HCT116 (cell line): ENCODE data around the gene UNK. TPM values are rescaled to one million over a fixed set of nuclear protein-coding genes. Genes with fewer than 3 reads are reported as not detected.

Source experiments
- ATAC-seq: fragments of 200-7000 bp; cut with Tn5 transposase; 2 replicates; pipeline ENCODE4 v1.9.1; 2020; ENCODE audit warnings: mild to moderate bottlenecking, moderate library complexity
- BruUV-seq: library from RNA; stranded (reverse); fragments of 400-500 nt; replicated peaks from 2 replicates; lab custom pipeline; 2021; lab: Mats Ljungman, UMichigan
- CTCF ChIA-PET: fragments of 300-600 bp; sonication (Branson Sonifier 250); formaldehyde crosslinking; loops from one replicate; lab custom pipeline; 2021; ENCODE audit warnings: antibody characterized with exemption; lab: Charles Lee
- POLR2A ChIA-PET: fragments of 300-600, 350-600 bp; sonication (Branson Sonifier 250); formaldehyde crosslinking; loops from one replicate; lab custom pipeline; 2021; ENCODE audit warnings: antibody characterized with exemption; lab: Charles Lee
- RAD21 ChIA-PET, 2 experiments: fragments of 300-600 bp; sonication (Branson Sonifier 250); formaldehyde crosslinking; loops; one replicate each; lab custom pipeline; 2023; ENCODE audit warnings: low total read pairs in 2 of 2; ENCODE audit not compliant: uncharacterized antibody in 2 of 2, unreplicated experiment in 2 of 2, low non-redundant PET in 1 of 2; lab: Charles Lee
- DNase-seq: peaks from one replicate; pipeline ENCODE4 v3.0.0-alpha.2; 2010; ENCODE audit warnings: low read depth, low spot score
- H2AFZ ChIP-seq: fragments of 200-600 bp; shearing (Covaris generic), sonication (generic); 2 replicates; pipeline ENCODE4 v1.6.1; 2017; ENCODE audit warnings: low read depth, mixed run types, mixed read lengths, antibody characterized with exemption, low read length; ENCODE audit not compliant: poor library complexity, severe bottlenecking
- H3K27ac ChIP-seq: 2 replicates; pipeline ENCODE4 v1.5.1; 2012; ENCODE audit warnings: low read depth, low read length
- H3K27me3 ChIP-seq: fragments of 200-600 bp; sonication (generic); 2 replicates; pipeline ENCODE4 v1.6.1; 2016; ENCODE audit warnings: mixed run types, low read length, mixed read lengths; ENCODE audit not compliant: insufficient read depth
- H3K36me3 ChIP-seq, 2 experiments: fragments of 200-500 bp in 1 of 2; fragments of 200-600 bp in 1 of 2; sonication (Bioruptor generic) in 1 of 2; sonication (generic) in 1 of 2; 2 replicates each; pipeline versions ENCODE4 v1.5.1 to v1.6.1; 2014 to 2016; ENCODE audit warnings: low read length in 2 of 2, inconsistent platforms in 1 of 2, mixed read lengths in 1 of 2, mixed run types in 1 of 2; ENCODE audit not compliant: insufficient read depth in 2 of 2, control insufficient read depth in 1 of 2
- H3K4me1 ChIP-seq, 2 experiments: fragments of 200-600 bp in 1 of 2; sonication (generic) in 1 of 2; 2 replicates each; pipeline versions ENCODE4 v1.5.1 to v1.6.1; 2012 to 2017; ENCODE audit warnings: low read length in 2 of 2, inconsistent platforms in 1 of 2, mild to moderate bottlenecking in 1 of 2, mixed read lengths in 1 of 2, mixed run types in 1 of 2, moderate library complexity in 1 of 2; ENCODE audit not compliant: insufficient read depth in 2 of 2, control insufficient read depth in 1 of 2
- H3K4me2 ChIP-seq: fragments of 200-600 bp; sonication (generic); 2 replicates; pipeline ENCODE4 v1.6.1; 2017; ENCODE audit warnings: mixed run types, low read length, mixed read lengths
- H3K4me3 ChIP-seq, 2 experiments: fragments of 200-600 bp in 1 of 2; sonication (generic) in 1 of 2; replicated peaks in 1 of 2; 2 replicates each; pipeline ENCODE4 v1.5.1; 2011 to 2016; ENCODE audit warnings: low read length in 2 of 2, control low read depth in 1 of 2, low read depth in 1 of 2, mild to moderate bottlenecking in 1 of 2, mixed read lengths in 1 of 2, mixed run types in 1 of 2
- H3K79me2 ChIP-seq: fragments of 200-600 bp; sonication (generic); 2 replicates; pipeline ENCODE4 v1.6.1; 2017; ENCODE audit warnings: mild to moderate bottlenecking, mixed run types, low read length, moderate library complexity, mixed read lengths; ENCODE audit not compliant: insufficient read depth
- H3K9ac ChIP-seq: fragments of 200-600 bp; sonication (generic); 2 replicates; pipeline ENCODE4 v1.6.1; 2016; ENCODE audit warnings: low read length, mixed read lengths
- H3K9me2 ChIP-seq: fragments of 200-600 bp; sonication (generic), shearing (Covaris generic); 2 replicates; pipeline ENCODE4 v1.6.1; 2017; ENCODE audit warnings: mixed run types, mild to moderate bottlenecking, moderate library complexity; ENCODE audit not compliant: insufficient read depth
- H3K9me3 ChIP-seq, 2 experiments: fragments of 200-500 bp in 1 of 2; fragments of 200-600 bp in 1 of 2; sonication (Bioruptor generic) in 1 of 2; sonication (generic) in 1 of 2; 2 replicates each; pipeline ENCODE4 v1.6.1; 2014 to 2017; ENCODE audit warnings: low read length in 2 of 2, mixed read lengths in 2 of 2, inconsistent platforms in 1 of 2, low read depth in 1 of 2, mild to moderate bottlenecking in 1 of 2, mixed run types in 1 of 2, moderate library complexity in 1 of 2; ENCODE audit not compliant: control insufficient read depth in 1 of 2, insufficient read depth in 1 of 2
- H4K20me1 ChIP-seq: fragments of 200-600 bp; sonication (generic), shearing (Covaris generic); 2 replicates; pipeline ENCODE4 v1.6.1; 2017; ENCODE audit warnings: mixed run types, mild to moderate bottlenecking, moderate library complexity; ENCODE audit not compliant: insufficient read depth
- ATF3 ChIP-seq: IDR thresholded peaks from 2 replicates; pipeline ENCODE4 v1.6.1; 2012
- CEBPB ChIP-seq: IDR thresholded peaks from 2 replicates; pipeline ENCODE4 v1.6.1; 2012; ENCODE audit warnings: low read depth
- ELF1 ChIP-seq: IDR thresholded peaks from 2 replicates; pipeline ENCODE4 v1.6.1; 2012; ENCODE audit warnings: low read depth, borderline replicate concordance
- FOSL1 ChIP-seq: IDR thresholded peaks from 2 replicates; pipeline ENCODE4 v1.6.1; 2012; ENCODE audit warnings: low read depth
- POLR2AphosphoS5 ChIP-seq: IDR thresholded peaks from 2 replicates; pipeline ENCODE4 v1.6.1; 2011; ENCODE audit warnings: mild to moderate bottlenecking, low read depth, low read length, moderate library complexity
- SIN3A ChIP-seq: IDR thresholded peaks from 2 replicates; pipeline ENCODE4 v1.6.1; 2012; ENCODE audit warnings: low read depth
- TCF7L2 ChIP-seq: IDR thresholded peaks from 2 replicates; pipeline ENCODE4 v1.7.0; 2011; ENCODE audit warnings: borderline replicate concordance, inconsistent platforms; ENCODE audit not compliant: insufficient read depth, insufficient read length; ENCODE audit errors: extremely low read depth
- YY1 ChIP-seq: IDR thresholded peaks from 2 replicates; pipeline ENCODE4 v1.6.1; 2011; ENCODE audit warnings: low read length, low read depth, moderate library complexity, mild to moderate bottlenecking; ENCODE audit not compliant: insufficient replicate concordance; ENCODE audit errors: extremely low read depth
- ZBTB33 ChIP-seq: IDR thresholded peaks from 2 replicates; pipeline ENCODE4 v1.6.1; 2011; ENCODE audit warnings: mild to moderate bottlenecking, low read length, moderate library complexity; ENCODE audit not compliant: insufficient replicate concordance; ENCODE audit errors: extremely low read depth
- intact Hi-C: fragments of 100-400 bp; cut with micrococcal nuclease; formaldehyde crosslinking; loops from 2 replicates; pipeline ENCODE4 v1.10.0; 2022
- total RNA-seq: library from RNA; stranded (reverse); gene quantifications from one replicate; pipeline ENCODE4 v1.2.1, GENCODE V29; 2021; ENCODE audit not compliant: unreplicated experiment

UNK gene
- total RNA-seq, 1 experiment from 2014 or later, result 40.6 TPM

- intact Hi-C loops, result no loop called here
- Histone ChIP-seq H3K27ac (peak overlapping the region; percentile 78), H3K27me3 (no peaks in the 10 kb centered on the region)
- TF ChIP-seq ELF1 (no peak), CEBPB (no peak), SIN3A (no peak), TCF7L2 (no peak), ATF3 (no peak), ZBTB33 (no peak), FOSL1 (no peak), POLR2AphosphoS5 (no peak), YY1 (no peak)
- TF ChIP-seq, all 23 proteins: peak for 0
- Histone ChIP-seq H3K4me3 (peak overlapping the region; percentile 84 to 91), H3K79me2 (0 out of 2 replicates have a peak, but pooled peaks cover 6% of the 10 kb centered on the region), H3K9me2 (no peaks in the 10 kb centered on the region), H3K9ac (peak overlapping the region; percentile 89), H2AFZ (no peak overlapping the region), H3K4me1 (peaks cover 13 to 30% of the 10 kb centered on the region in 2 experiments), H3K36me3 (peaks cover 0 to 8% of the 10 kb centered on the region in 2 experiments; a peak in 1 of 4 replicates), H3K4me2 (peak overlapping the region; percentile 100), H3K9me3 (no peaks in the 10 kb centered on the region), H4K20me1 (no peaks in the 10 kb centered on the region)
- peak; percentile 5 for ATAC-seq
- ChIA-PET CTCF (interaction anchor here (0.5 to 7.9 kb wide), 11 partner anchors 10 to 443 kb away, joined by 3 to 73 read pairs (median 3); partner anchors contain the start of genes SMIM5, TSEN54 and WBP2), POLR2A (interaction anchor here (0.6 to 4.3 kb wide), 4 partner anchors 13 to 164 kb away, joined by 3 to 74 read pairs (median 33); a partner anchor contains a TSS), RAD21 (no interaction called here)
- no peak for DNase-seq
- no TSS peak for BruUV-seq
Observed at GRCh38 chr17:75763613-75764416, 20.8 kb upstream of the UNK start.
